ENCODE results near the gene SLC6A1.
"Not testable (repeated sequence)": the region's sequence is repeated elsewhere in the genome, so short reads cannot be mapped to it uniquely, and the experiment has no call there.

The SLC6A1 gene

GRCh38 chr3:11071096-11071755 is 78.7 kb downstream of the SLC6A1 start:
- no peak for DNase-seq

GRCh38 chr3:11072631-11073030 is 80.1 kb downstream of the SLC6A1 start:
- DNase-seq: no peak

GRCh38 chr3:11074011-11074410 is 81.5 kb downstream of the SLC6A1 start:
- DNase-seq: no peak

GRCh38 chr3:11074451-11074850 is 81.9 kb downstream of the SLC6A1 start:
- no peak for DNase-seq

- not testable (repeated sequence) for DNase-seq
These were observed 82.6 kb downstream of the SLC6A1 start for GRCh38 chr3:11075122-11075521.

GRCh38 chr3:11076711-11077110 is 84.2 kb downstream of the SLC6A1 start:
- no peak for DNase-seq

GRCh38 chr3:11077466-11077865 is 84.9 kb downstream of the SLC6A1 start:
- no peak for DNase-seq

- DNase-seq: no peak
These were observed 86.4 kb downstream of the SLC6A1 start for GRCh38 chr3:11078826-11079515.

GRCh38 chr3:11080492-11080891 is 87.9 kb downstream of the SLC6A1 start:
- DNase-seq: no peak

- no peak for DNase-seq
These were observed 91.5 kb downstream of the SLC6A1 start for GRCh38 chr3:11084098-11084497.

GRCh38 chr3:11084677-11085076 is 92.1 kb downstream of the SLC6A1 start:
- no peak for DNase-seq

GRCh38 chr3:11085093-11085840 is 92.7 kb downstream of the SLC6A1 start:
- DNase-seq: no peak

- DNase-seq: no peak
These were observed 94.3 kb downstream of the SLC6A1 start for GRCh38 chr3:11086856-11087255.

GRCh38 chr3:11088066-11088465 is 95.5 kb downstream of the SLC6A1 start:
- no peak for DNase-seq

- DNase-seq: no peak
These were observed 96.3 kb downstream of the SLC6A1 start for GRCh38 chr3:11088831-11089230.
